HG02885 (cell line): ENCODE results near the gene GYS2.
"Not testable (repeated sequence)": the region's sequence is repeated elsewhere in the genome, so short reads cannot be mapped to it uniquely, and the experiment has no call there.

Source experiments
- ATAC-seq: cut with Tn5 transposase; IDR thresholded peaks from one replicate; pipeline ENCODE4 v1.9.1; 2021; ENCODE audit warnings: mild to moderate bottlenecking; ENCODE audit not compliant: unreplicated experiment, poor library complexity

The GYS2 gene

GRCh38 chr12:21606175-21606574 lies 1.5 kb upstream of the GYS2 start:
- ATAC-seq, result no peak

- no peak for ATAC-seq
Measured at GRCh38 chr12:21602774-21603173, 1.9 kb downstream of the GYS2 start.

- ATAC-seq, result no peak
Measured at GRCh38 chr12:21600196-21600595, 4.5 kb downstream of the GYS2 start.

- peak; percentile 71 for ATAC-seq
Measured at GRCh38 chr12:21599143-21599999, 5.3 kb downstream of the GYS2 start.

GRCh38 chr12:21598651-21599050 lies 6.0 kb downstream of the GYS2 start:
- no peak for ATAC-seq

GRCh38 chr12:21595356-21595755 lies 9.3 kb downstream of the GYS2 start:
- ATAC-seq, result not testable (repeated sequence)

- no peak for ATAC-seq
Measured at GRCh38 chr12:21585485-21585884, 19.2 kb downstream of the GYS2 start.

- ATAC-seq, result not testable (repeated sequence)
Measured at GRCh38 chr12:21584403-21585182, 20.1 kb downstream of the GYS2 start.

GRCh38 chr12:21583587-21583986 lies 21.1 kb downstream of the GYS2 start:
- no peak for ATAC-seq

GRCh38 chr12:21580748-21581516 lies 23.7 kb downstream of the GYS2 start:
- no peak for ATAC-seq

- no peak for ATAC-seq
Measured at GRCh38 chr12:21577516-21577915, 27.1 kb downstream of the GYS2 start.

GRCh38 chr12:21576431-21576830 lies 28.2 kb downstream of the GYS2 start:
- ATAC-seq, result no peak

GRCh38 chr12:21573733-21574358 lies 30.8 kb downstream of the GYS2 start:
- no peak for ATAC-seq

GRCh38 chr12:21571046-21571445 lies 33.6 kb downstream of the GYS2 start:
- no peak for ATAC-seq

GRCh38 chr12:21568115-21568514 lies 36.5 kb downstream of the GYS2 start:
- no peak for ATAC-seq

GRCh38 chr12:21566907-21567394 lies 37.7 kb downstream of the GYS2 start:
- no peak for ATAC-seq

GRCh38 chr12:21566223-21566906 lies 38.3 kb downstream of the GYS2 start:
- no peak for ATAC-seq

GRCh38 chr12:21562859-21563258 lies 41.8 kb downstream of the GYS2 start:
- no peak for ATAC-seq

- ATAC-seq, result no peak
Measured at GRCh38 chr12:21561158-21561557, 43.5 kb downstream of the GYS2 start.
